HepG2 (cell line): ENCODE results near the gene MPC1L. TPM values are rescaled to one million over a fixed set of nuclear protein-coding genes. Genes with fewer than 3 reads are reported as not detected.

ENCODE experiments used
- ATAC-seq: fragments of 200-7000 bp; cut with Tn5 transposase; 3 replicates; pipeline ENCODE4 v1.9.1; 2020; ENCODE audit warnings: mild to moderate bottlenecking, moderate library complexity
- Bru-seq: library from RNA; stranded (reverse); fragments of 400-500 nt; gene quantifications from one replicate; lab custom pipeline; 2021; lab: Mats Ljungman, UMichigan
- BruChase-seq, 2 experiments: library from RNA; stranded (reverse); fragments of 400-500 nt; gene quantifications; one replicate each; lab custom pipeline; 2021; lab: Mats Ljungman, UMichigan
- BruUV-seq: library from RNA; stranded (reverse); fragments of 400-500 nt; replicated peaks from 2 replicates; lab custom pipeline; 2021; lab: Mats Ljungman, UMichigan
- CTCF ChIA-PET: fragments of 300-600 bp; formaldehyde crosslinking; extraction: SDS; loops from one replicate; lab custom pipeline; 2021; ENCODE audit warnings: low total read pairs, inconsistent platforms, low intra/inter-chr PET ratio; lab: Yijun Ruan, JAX
- POLR2A ChIA-PET: fragments of 350-600 bp; sonication (Branson Sonifier 250); formaldehyde crosslinking; loops from one replicate; lab custom pipeline; 2020; ENCODE audit warnings: antibody characterized with exemption, inconsistent platforms; lab: Yijun Ruan, JAX
- DNase-seq: peaks from one replicate; pipeline ENCODE4 v3.0.0-alpha.2; 2015; ENCODE audit warnings: low spot score
- FAIRE-seq: peaks from 3 replicates; lab custom pipeline; 2011; peaks lifted over from hg19 to GRCh38; lab: Jason Lieb, UNC
- H2AFZ ChIP-seq: one replicate; pipeline ENCODE4 v1.6.1; 2011; ENCODE audit warnings: low read length, inconsistent platforms
- H3K27ac ChIP-seq: fragments of 300-600 bp; 3 replicates; pipeline ENCODE4 v1.8.0; 2011; ENCODE audit warnings: mixed run types, mild to moderate bottlenecking, mixed read lengths, low read length, inconsistent platforms; ENCODE audit not compliant: insufficient read depth; ENCODE audit errors: extremely low read length
- H3K27me3 ChIP-seq, 2 experiments: fragments of 200-600 bp in 1 of 2; 2 replicates in 1 of 2; 3 replicates in 1 of 2; pipeline versions ENCODE4 v1.6.0 to v1.8.0; 2011; ENCODE audit warnings: low read length in 2 of 2, mild to moderate bottlenecking in 2 of 2, moderate library complexity in 2 of 2, inconsistent platforms in 1 of 2; ENCODE audit not compliant: insufficient read depth in 2 of 2, control insufficient read depth in 1 of 2
- H3K36me3 ChIP-seq, 2 experiments: fragments of 200-600 bp in 1 of 2; replicated peaks in 1 of 2; 2 replicates in 1 of 2; 3 replicates in 1 of 2; pipeline versions ENCODE4 v1.5.1 to v1.8.0; 2011; ENCODE audit warnings: low read length in 2 of 2, inconsistent platforms in 1 of 2; ENCODE audit not compliant: insufficient read depth in 2 of 2, control insufficient read depth in 1 of 2
- H3K4me1 ChIP-seq: 2 replicates; pipeline ENCODE4 v1.5.1; 2012; ENCODE audit warnings: low read length, inconsistent platforms; ENCODE audit not compliant: insufficient read depth
- H3K4me2 ChIP-seq: 2 replicates; pipeline ENCODE4 v1.6.0; 2011; ENCODE audit warnings: low read depth, low read length, inconsistent platforms
- H3K4me3 ChIP-seq, 3 experiments: fragments of 200-600 bp in 1 of 3; sonication (generic), shearing (Covaris generic) in 1 of 3; replicated peaks in 1 of 3; 2 replicates each; pipeline ENCODE4 v1.5.1; 2011 to 2016; ENCODE audit warnings: low read length in 3 of 3, inconsistent platforms in 2 of 3, low read depth in 2 of 3, mild to moderate bottlenecking in 2 of 3, control low read depth in 1 of 3, mixed read lengths in 1 of 3; ENCODE audit not compliant: insufficient read depth in 1 of 3
- H3K79me2 ChIP-seq: one replicate; pipeline ENCODE4 v1.6.1; 2011; ENCODE audit warnings: low read length, inconsistent platforms; ENCODE audit not compliant: insufficient read depth
- H3K9ac ChIP-seq: 2 replicates; pipeline ENCODE4 v1.6.0; 2011; ENCODE audit warnings: mild to moderate bottlenecking, low read depth, low read length, inconsistent platforms; ENCODE audit not compliant: insufficient read depth
- H3K9me3 ChIP-seq: 2 replicates; pipeline ENCODE4 v1.5.1; 2012; ENCODE audit warnings: mild to moderate bottlenecking, low read length
- H4K20me1 ChIP-seq: 2 replicates; pipeline ENCODE4 v1.6.0; 2011; ENCODE audit warnings: inconsistent platforms, mild to moderate bottlenecking, low read length, moderate library complexity; ENCODE audit not compliant: insufficient read depth
- ARID3A ChIP-seq: IDR thresholded peaks from 2 replicates; pipeline ENCODE4 v1.6.1; 2012; ENCODE audit warnings: low read depth, low read length, improper control_type of control experiment
- HBP1 ChIP-seq: IDR thresholded peaks from 2 replicates; pipeline ENCODE4 v1.6.1; 2016; ENCODE audit warnings: low read depth, control low read depth
- HNRNPH1 ChIP-seq: fragments of 200-400 bp; formaldehyde crosslinking; optimal IDR thresholded peaks from 2 replicates; pipeline ENCODE3; 2017; ENCODE audit warnings: mild to moderate bottlenecking, low read depth, low read length
- NR2F6 ChIP-seq, 2 experiments: IDR thresholded peaks; 2 replicates each; pipeline ENCODE4 v1.6.1; 2016; ENCODE audit warnings: antibody characterized with exemption in 1 of 2, mild to moderate bottlenecking in 1 of 2
- PPARG ChIP-seq: conservative IDR thresholded peaks from 2 replicates; pipeline ENCODE4 v1.6.1; 2016; ENCODE audit warnings: missing biosample characterization, missing genetic modification reagents
- TOE1 ChIP-seq: sonication (generic); formaldehyde crosslinking; IDR thresholded peaks from 2 replicates; pipeline ENCODE4 v1.4.0; 2020; ENCODE audit warnings: mild to moderate bottlenecking, missing genetic modification reagents
- ZFP62 ChIP-seq: sonication (generic); formaldehyde crosslinking; IDR thresholded peaks from 2 replicates; pipeline ENCODE4 v1.4.0; 2020; ENCODE audit warnings: missing genetic modification reagents
- ZNF503 ChIP-seq: sonication (generic); formaldehyde crosslinking; IDR thresholded peaks from 2 replicates; pipeline ENCODE4 v1.4.0; 2020; ENCODE audit warnings: missing genetic modification reagents
- ZNF768 ChIP-seq: sonication (generic); formaldehyde crosslinking; IDR thresholded peaks from 2 replicates; pipeline ENCODE4 v1.4.0; 2020; ENCODE audit warnings: missing genetic modification reagents
- ZUFSP ChIP-seq: sonication (generic); formaldehyde crosslinking; IDR thresholded peaks from 2 replicates; pipeline ENCODE4 v1.9.0; 2021; ENCODE audit warnings: missing genetic modification reagents, mild to moderate bottlenecking, borderline replicate concordance
- WGBS: methylation state at CpG from one replicate; pipeline ENCODE4 v1.1.6; 2017; ENCODE audit warnings: low lambda C conversion rate; 5-methylcytosine and 5-hydroxymethylcytosine counted together
- in situ Hi-C: cut with HindIII; loops from 2 replicates; pipeline ENCODE4 v1.10.0; 2017; ENCODE audit warnings: low pct_unique_long_range_greater_than_20kb; ENCODE audit not compliant: extremely low pct_ligation_motif_present
- intact Hi-C: fragments of 100-400 bp; cut with micrococcal nuclease; formaldehyde crosslinking; loops from one replicate; pipeline ENCODE4 v1.10.0; 2022; ENCODE audit not compliant: unreplicated experiment
- long read RNA-seq, 2 experiments: library from RNA in 1 of 2; library from polyadenylated mRNA in 1 of 2; stranded (forward) in 1 of 2; unstranded in 1 of 2; transcript quantifications; one replicate each; pipeline ENCODE4 v2.0.0, GENCODE V29; 2019 to 2022
- polyA minus RNA-seq, 3 experiments: library from RNA; depleted of rRNA, polyadenylated mRNA; stranded (reverse); fragments of >200 nt; gene quantifications; 2 replicates each; pipeline ENCODE4 v1.2.3, GENCODE V29; 2011; ENCODE audit warnings: low replicate concordance in 1 of 3
- polyA plus RNA-seq, 8 experiments: library from polyadenylated mRNA; depleted of rRNA in 3 of 8; stranded (reverse) in 7 of 8; unstranded in 1 of 8; fragments of >200 nt; fragmentation: Illumina TruSeq in 4 of 8; extraction: Trizol in 4 of 8; gene quantifications; 2 replicates each; pipeline versions ENCODE4 v1.2.1 to v1.2.3, GENCODE V29; 2011 to 2016; ENCODE audit warnings: low read depth in 4 of 8, missing spikeins in 1 of 8, mixed read lengths in 1 of 8; ENCODE audit not compliant: insufficient read depth in 1 of 8
- total RNA-seq, 5 experiments: library from RNA; depleted of rRNA; stranded (reverse); fragments of >200 nt; fragmentation: Illumina TruSeq; extraction: Trizol; gene quantifications; 2 replicates each; pipeline ENCODE4 v1.2.3, GENCODE V29; 2016; ENCODE audit warnings: low read depth in 1 of 5

MPC1L gene
- total RNA-seq (2016; rRNA removed; fragmentation: Illumina TruSeq; extraction: Trizol) (not detected in 2 replicates), polyA plus RNA-seq (2011; rRNA removed) (not detected in 2 replicates), polyA minus RNA-seq (2011; rRNA and poly(A)+ RNA removed; ENCODE audit: low replicate concordance) (not detected in 2 replicates), Bru-seq, nascent RNA (not detected), BruChase-seq, experiment 1, labeled RNA remaining after a 6-hour chase (percentile 38 among the genes with signal in this experiment), BruChase-seq, experiment 2, labeled RNA remaining after a 2-hour chase (percentile 34 among the genes with signal in this experiment)
- not detected in 2 replicates for total RNA-seq (2016; cell fraction: cytosol; rRNA removed; fragmentation: Illumina TruSeq; extraction: Trizol; ENCODE audit: low read depth)
- not detected in 2 replicates for total RNA-seq (2016; cell fraction: insoluble cytoplasmic fraction; rRNA removed; fragmentation: Illumina TruSeq; extraction: Trizol)
- not detected in 2 replicates for total RNA-seq (2016; cell fraction: membrane; rRNA removed; fragmentation: Illumina TruSeq; extraction: Trizol)
- total RNA-seq (2016; cell fraction: nucleus; rRNA removed; fragmentation: Illumina TruSeq; extraction: Trizol): not detected in 2 replicates
- polyA plus RNA-seq (2011; cell fraction: cytosol; rRNA removed): not detected in 2 replicates
- not detected in 2 replicates for polyA plus RNA-seq (2011; cell fraction: nucleus; rRNA removed)
- not detected in 2 replicates for polyA plus RNA-seq (2012)
- polyA plus RNA-seq (2016; cell fraction: cytosol; fragmentation: Illumina TruSeq; extraction: Trizol; ENCODE audit: low read depth): not detected in 2 replicates
- not detected in 2 replicates for polyA plus RNA-seq (2016; cell fraction: insoluble cytoplasmic fraction; fragmentation: Illumina TruSeq; extraction: Trizol; ENCODE audit: low read depth)
- polyA plus RNA-seq (2016; cell fraction: membrane; fragmentation: Illumina TruSeq; extraction: Trizol; ENCODE audit: low read depth): not detected in 2 replicates
- not detected in 2 replicates for polyA plus RNA-seq (2016; cell fraction: nucleus; fragmentation: Illumina TruSeq; extraction: Trizol; ENCODE audit: insufficient read depth, low read depth)
- polyA minus RNA-seq (2011; cell fraction: cytosol; rRNA and poly(A)+ RNA removed): not detected in 2 replicates
- not detected in 2 replicates for polyA minus RNA-seq (2011; cell fraction: nucleus; rRNA and poly(A)+ RNA removed)
- long read RNA-seq, experiment 1: 0 reads
- long read RNA-seq, experiment 2: 0 reads

GRCh38 chrX:40623139-40623536 is at the start of gene MPC1L:
MPC1L (plus strand) TSS chrX:40623428; CDS start chrX:40623566, 138 bp downstream.
- no TSS peak for BruUV-seq
- H3K79me2 ChIP-seq: no peaks in the 10 kb centered on the region
- no peak within 1 kb of the TSS for H3K4me2 ChIP-seq
- no peak for FAIRE-seq
- peaks cover 2% of the 10 kb centered on the region for H3K4me1 ChIP-seq
- ChIA-PET POLR2A (no interaction called here), CTCF (no interaction called here)
- no peaks in the 10 kb centered on the region for H3K27me3 ChIP-seq
- in situ Hi-C loops (no loop called here), intact Hi-C loops (no loop called here)
- no peak within 1 kb of the TSS for H3K27ac ChIP-seq
- no peaks in the 10 kb centered on the region for H3K9me3 ChIP-seq
- no peak within 1 kb of the TSS for H2AFZ ChIP-seq
- no peak for ATAC-seq
- no peak for DNase-seq
- no peaks in the 10 kb centered on the region; a peak in 1 of 5 replicates for H3K36me3 ChIP-seq
- H3K4me3 ChIP-seq: no peak within 1 kb of the TSS
- no peak within 1 kb of the TSS for H3K9ac ChIP-seq
- no peaks in the 10 kb centered on the region for H4K20me1 ChIP-seq
- TF ChIP-seq NR2F6 (IDR thresholded peaks at IDR 0.05) (no peak), NR2F6 (CRISPR knock-in tag; IDR thresholded peaks at IDR 0.05) (no peak), ZNF768 (CRISPR knock-in tag) (no peak), HNRNPH1 (no peak), TOE1 (CRISPR knock-in tag) (no peak), PPARG (CRISPR knock-in tag) (no peak), ZUFSP (CRISPR knock-in tag) (no peak), ZNF503 (CRISPR knock-in tag) (no peak), ARID3A (no peak), HBP1 (CRISPR knock-in tag) (no peak), ZFP62 (CRISPR knock-in tag) (no peak)
- over 99% methylated on average over 16 of the region's 38 CpGs for WGBS
